HEK293 (cell line): ENCODE measurements around the gene AP2M1.

Experiments
- CTCF ChIA-PET: fragments of 350-600 bp; formaldehyde crosslinking; extraction: SDS; loops from one replicate; lab custom pipeline; 2021; ENCODE audit warnings: antibody characterized with exemption; lab: Yijun Ruan, JAX
- POLR2A ChIA-PET: fragments of 300-600 bp; formaldehyde crosslinking; extraction: SDS; loops from one replicate; lab custom pipeline; 2020; ENCODE audit warnings: antibody characterized with exemption, inconsistent platforms; lab: Yijun Ruan, JAX
- H3K27ac ChIP-seq: fragments of 200-500 bp; sonication (Bioruptor generic); 2 replicates; pipeline ENCODE4 v1.5.1; 2014; ENCODE audit warnings: low read depth, low read length, control low read depth, inconsistent platforms; ENCODE audit errors: extremely low read depth
- H3K36me3 ChIP-seq, 2 experiments: fragments of 200-500 bp in 1 of 2; sonication (Bioruptor generic) in 1 of 2; 1 replicate in 1 of 2; 2 replicates in 1 of 2; pipeline ENCODE4 v1.5.1; 2014 to 2017; ENCODE audit warnings: inconsistent platforms in 2 of 2, low read length in 2 of 2; ENCODE audit not compliant: control insufficient read depth in 2 of 2, insufficient read depth in 1 of 2
- H3K4me1 ChIP-seq: fragments of 200-500 bp; sonication (Bioruptor generic); 2 replicates; pipeline ENCODE4 v1.5.1; 2014; ENCODE audit warnings: mild to moderate bottlenecking, low read length, inconsistent platforms; ENCODE audit not compliant: control insufficient read depth, insufficient read depth
- H3K4me3 ChIP-seq: 2 replicates; pipeline ENCODE4 v1.5.1; 2011; ENCODE audit warnings: low read depth, mild to moderate bottlenecking, control low read depth, low read length, moderate library complexity
- H3K9me3 ChIP-seq: fragments of 200-500 bp; sonication (Bioruptor generic); 2 replicates; pipeline ENCODE4 v1.5.1; 2014; ENCODE audit warnings: low read depth, low read length, inconsistent platforms; ENCODE audit not compliant: control insufficient read depth, insufficient read depth
- GLI4 ChIP-seq: fragments of 450-650 bp; formaldehyde crosslinking; IDR thresholded peaks from 2 replicates; pipeline ENCODE4 v1.5.1; 2016; ENCODE audit warnings: missing biosample characterization, missing genetic modification characterization
- KLF9 ChIP-seq: fragments of 450-650 bp; formaldehyde crosslinking; IDR thresholded peaks from 2 replicates; pipeline ENCODE4 v1.5.1; 2016; ENCODE audit warnings: missing biosample characterization, missing genetic modification characterization, low read depth
- SP3 ChIP-seq: fragments of 450-650 bp; formaldehyde crosslinking; IDR thresholded peaks from 2 replicates; pipeline ENCODE4 v1.5.1; 2016; ENCODE audit warnings: missing biosample characterization, missing genetic modification characterization
- ZBTB17 ChIP-seq: fragments of 450-650 bp; formaldehyde crosslinking; IDR thresholded peaks from 2 replicates; pipeline ENCODE4 v1.5.1; 2016; ENCODE audit warnings: missing biosample characterization, missing genetic modification characterization
- ZBTB20 ChIP-seq: fragments of 450-650 bp; formaldehyde crosslinking; IDR thresholded peaks from 2 replicates; pipeline ENCODE4 v1.5.1; 2016; ENCODE audit warnings: missing biosample characterization, missing genetic modification characterization
- ZNF16 ChIP-seq: fragments of 450-650 bp; formaldehyde crosslinking; IDR thresholded peaks from 2 replicates; pipeline ENCODE4 v1.5.1; 2016; ENCODE audit warnings: low read depth, missing biosample characterization, missing genetic modification characterization
- ZNF175 ChIP-seq: fragments of 450-650 bp; formaldehyde crosslinking; IDR thresholded peaks from 2 replicates; pipeline ENCODE4 v1.5.1; 2016; ENCODE audit warnings: missing biosample characterization, missing genetic modification characterization
- ZNF23 ChIP-seq: fragments of 450-650 bp; formaldehyde crosslinking; IDR thresholded peaks from 2 replicates; pipeline ENCODE4 v1.5.1; 2016; ENCODE audit warnings: missing biosample characterization, missing genetic modification characterization, borderline replicate concordance
- ZNF26 ChIP-seq: fragments of 450-650 bp; formaldehyde crosslinking; IDR thresholded peaks from 2 replicates; pipeline ENCODE4 v1.5.1; 2016; ENCODE audit warnings: missing biosample characterization, missing genetic modification characterization
- ZNF266 ChIP-seq: fragments of 450-650 bp; formaldehyde crosslinking; IDR thresholded peaks from 2 replicates; pipeline ENCODE4 v1.5.1; 2016; ENCODE audit warnings: missing biosample characterization, missing genetic modification characterization, low read depth
- ZNF324 ChIP-seq: fragments of 450-650 bp; formaldehyde crosslinking; IDR thresholded peaks from 2 replicates; pipeline ENCODE4 v1.5.1; 2016; ENCODE audit warnings: missing biosample characterization, missing genetic modification characterization
- ZNF350 ChIP-seq: fragments of 450-650 bp; formaldehyde crosslinking; IDR thresholded peaks from 2 replicates; pipeline ENCODE4 v1.5.0; 2017; ENCODE audit warnings: missing biosample characterization, mild to moderate bottlenecking, missing genetic modification characterization
- ZNF398 ChIP-seq: fragments of 450-650 bp; formaldehyde crosslinking; IDR thresholded peaks from 2 replicates; pipeline ENCODE4 v1.5.1; 2017; ENCODE audit warnings: missing biosample characterization, missing genetic modification characterization
- ZNF433 ChIP-seq: fragments of 450-650 bp; formaldehyde crosslinking; IDR thresholded peaks from 2 replicates; pipeline ENCODE4 v1.5.1; 2016; ENCODE audit warnings: missing biosample characterization, missing genetic modification characterization, low read depth
- ZNF488 ChIP-seq: fragments of 450-650 bp; formaldehyde crosslinking; IDR thresholded peaks from 2 replicates; pipeline ENCODE4 v1.5.1; 2016; ENCODE audit warnings: missing biosample characterization, missing genetic modification characterization
- ZNF548 ChIP-seq: fragments of 450-650 bp; formaldehyde crosslinking; IDR thresholded peaks from 2 replicates; pipeline ENCODE4 v1.5.1; 2016; ENCODE audit warnings: missing biosample characterization, missing genetic modification characterization
- ZNF639 ChIP-seq: fragments of 450-650 bp; formaldehyde crosslinking; IDR thresholded peaks from 2 replicates; pipeline ENCODE4 v1.5.1; 2016; ENCODE audit warnings: missing biosample characterization, missing genetic modification characterization
- ZNF76 ChIP-seq: fragments of 450-650 bp; formaldehyde crosslinking; IDR thresholded peaks from 2 replicates; pipeline ENCODE4; 2016; ENCODE audit warnings: low read depth, missing biosample characterization, missing genetic modification characterization, borderline replicate concordance
- ZNF777 ChIP-seq: fragments of 450-650 bp; formaldehyde crosslinking; IDR thresholded peaks from 2 replicates; pipeline ENCODE4 v1.5.1; 2017; ENCODE audit warnings: missing biosample characterization, missing genetic modification characterization, borderline replicate concordance
- ZNF843 ChIP-seq: fragments of 450-650 bp; formaldehyde crosslinking; IDR thresholded peaks from 2 replicates; pipeline ENCODE4 v1.5.1; 2016; ENCODE audit warnings: missing biosample characterization, missing genetic modification characterization
- ZSCAN16 ChIP-seq: fragments of 450-650 bp; formaldehyde crosslinking; IDR thresholded peaks from 2 replicates; pipeline ENCODE4 v1.5.1; 2016; ENCODE audit warnings: missing biosample characterization, missing genetic modification characterization
- ZSCAN23 ChIP-seq: fragments of 450-650 bp; formaldehyde crosslinking; IDR thresholded peaks from 2 replicates; pipeline ENCODE4 v1.5.1; 2016; ENCODE audit warnings: missing biosample characterization, missing genetic modification characterization
- TF ChIP-seq, protein P1 (sequence below): fragments of 450-650 bp; formaldehyde crosslinking; conservative IDR thresholded peaks from 2 replicates; pipeline ENCODE4 v1.5.1; 2016; ENCODE audit warnings: low read depth, missing biosample characterization, missing genetic modification characterization
- TF ChIP-seq, protein P2 (sequence below): fragments of 450-650 bp; formaldehyde crosslinking; IDR thresholded peaks from 2 replicates; pipeline ENCODE4 v1.5.1; 2016; ENCODE audit warnings: missing biosample characterization, missing genetic modification characterization

The AP2M1 gene

DNA sequence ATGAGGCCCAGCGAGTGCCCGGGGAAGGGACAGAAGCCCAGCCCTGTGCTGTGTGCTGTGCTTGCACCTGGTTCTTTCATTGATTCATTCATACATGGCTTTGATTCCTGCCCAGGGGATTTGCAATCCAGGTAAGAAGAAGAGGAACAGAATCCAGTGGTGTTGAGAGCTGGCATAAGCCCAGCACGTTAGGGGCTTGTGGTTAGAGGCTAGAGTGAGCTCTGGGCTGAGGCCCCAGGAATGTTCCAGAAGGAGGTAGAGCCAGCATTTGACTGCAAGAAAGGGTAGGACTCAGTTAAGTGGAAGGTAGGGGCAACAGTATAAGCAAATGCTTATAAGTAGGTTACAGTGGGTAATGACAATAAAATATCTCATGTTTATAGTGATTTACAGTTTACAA is 57.0 kb downstream of the AP2M1 start (continued):
- TF ChIP-seq, protein P1, sequence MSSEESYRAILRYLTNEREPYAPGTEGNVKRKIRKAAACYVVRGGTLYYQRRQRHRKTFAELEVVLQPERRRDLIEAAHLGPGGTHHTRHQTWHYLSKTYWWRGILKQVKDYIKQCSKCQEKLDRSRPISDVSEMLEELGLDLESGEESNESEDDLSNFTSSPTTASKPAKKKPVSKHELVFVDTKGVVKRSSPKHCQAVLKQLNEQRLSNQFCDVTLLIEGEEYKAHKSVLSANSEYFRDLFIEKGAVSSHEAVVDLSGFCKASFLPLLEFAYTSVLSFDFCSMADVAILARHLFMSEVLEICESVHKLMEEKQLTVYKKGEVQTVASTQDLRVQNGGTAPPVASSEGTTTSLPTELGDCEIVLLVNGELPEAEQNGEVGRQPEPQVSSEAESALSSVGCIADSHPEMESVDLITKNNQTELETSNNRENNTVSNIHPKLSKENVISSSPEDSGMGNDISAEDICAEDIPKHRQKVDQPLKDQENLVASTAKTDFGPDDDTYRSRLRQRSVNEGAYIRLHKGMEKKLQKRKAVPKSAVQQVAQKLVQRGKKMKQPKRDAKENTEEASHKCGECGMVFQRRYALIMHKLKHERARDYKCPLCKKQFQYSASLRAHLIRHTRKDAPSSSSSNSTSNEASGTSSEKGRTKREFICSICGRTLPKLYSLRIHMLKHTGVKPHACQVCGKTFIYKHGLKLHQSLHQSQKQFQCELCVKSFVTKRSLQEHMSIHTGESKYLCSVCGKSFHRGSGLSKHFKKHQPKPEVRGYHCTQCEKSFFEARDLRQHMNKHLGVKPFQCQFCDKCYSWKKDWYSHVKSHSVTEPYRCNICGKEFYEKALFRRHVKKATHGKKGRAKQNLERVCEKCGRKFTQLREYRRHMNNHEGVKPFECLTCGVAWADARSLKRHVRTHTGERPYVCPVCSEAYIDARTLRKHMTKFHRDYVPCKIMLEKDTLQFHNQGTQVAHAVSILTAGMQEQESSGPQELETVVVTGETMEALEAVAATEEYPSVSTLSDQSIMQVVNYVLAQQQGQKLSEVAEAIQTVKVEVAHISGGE (tag by site-specific recombination) = no peak
- TF ChIP-seq ZNF843 (tag by site-specific recombination) (no peak), ZNF777 (no peak), ZNF433 (tag by site-specific recombination) (no peak), ZNF324 (no peak), SP3 (tag by site-specific recombination) (no peak), ZBTB17 (tag by site-specific recombination) (no peak)
- TF ChIP-seq, protein P2, sequence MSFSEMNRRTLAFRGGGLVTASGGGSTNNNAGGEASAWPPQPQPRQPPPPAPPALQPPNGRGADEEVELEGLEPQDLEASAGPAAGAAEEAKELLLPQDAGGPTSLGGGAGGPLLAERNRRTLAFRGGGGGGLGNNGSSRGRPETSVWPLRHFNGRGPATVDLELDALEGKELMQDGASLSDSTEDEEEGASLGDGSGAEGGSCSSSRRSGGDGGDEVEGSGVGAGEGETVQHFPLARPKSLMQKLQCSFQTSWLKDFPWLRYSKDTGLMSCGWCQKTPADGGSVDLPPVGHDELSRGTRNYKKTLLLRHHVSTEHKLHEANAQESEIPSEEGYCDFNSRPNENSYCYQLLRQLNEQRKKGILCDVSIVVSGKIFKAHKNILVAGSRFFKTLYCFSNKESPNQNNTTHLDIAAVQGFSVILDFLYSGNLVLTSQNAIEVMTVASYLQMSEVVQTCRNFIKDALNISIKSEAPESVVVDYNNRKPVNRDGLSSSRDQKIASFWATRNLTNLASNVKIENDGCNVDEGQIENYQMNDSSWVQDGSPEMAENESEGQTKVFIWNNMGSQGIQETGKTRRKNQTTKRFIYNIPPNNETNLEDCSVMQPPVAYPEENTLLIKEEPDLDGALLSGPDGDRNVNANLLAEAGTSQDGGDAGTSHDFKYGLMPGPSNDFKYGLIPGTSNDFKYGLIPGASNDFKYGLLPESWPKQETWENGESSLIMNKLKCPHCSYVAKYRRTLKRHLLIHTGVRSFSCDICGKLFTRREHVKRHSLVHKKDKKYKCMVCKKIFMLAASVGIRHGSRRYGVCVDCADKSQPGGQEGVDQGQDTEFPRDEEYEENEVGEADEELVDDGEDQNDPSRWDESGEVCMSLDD (tag by site-specific recombination) = no peak

- ChIA-PET CTCF (no interaction called here), POLR2A (no interaction called here)
- no peak overlapping the region for H3K4me3 ChIP-seq
- no peaks in the 10 kb centered on the region for H3K9me3 ChIP-seq
- H3K4me1 ChIP-seq = no peaks in the 10 kb centered on the region
- no peak for TF ChIP-seq ZSCAN16 (tag by site-specific recombination)
- TF ChIP-seq KLF9 (tag by site-specific recombination) = no peak
- TF ChIP-seq ZBTB20 = no peak
- TF ChIP-seq ZNF175 (tag by site-specific recombination) = no peak
- no peak for TF ChIP-seq ZNF76
- TF ChIP-seq ZNF433 (tag by site-specific recombination) = no peak
- no peak for TF ChIP-seq ZNF266 (tag by site-specific recombination)
- no peak for TF ChIP-seq ZSCAN23 (tag by site-specific recombination)
- TF ChIP-seq ZNF350 (tag by site-specific recombination) = no peak
- no peak for TF ChIP-seq ZNF488 (tag by site-specific recombination)
- TF ChIP-seq ZNF639 (tag by site-specific recombination) = no peak
- no peak for TF ChIP-seq ZNF16 (tag by site-specific recombination)
- no peak for TF ChIP-seq ZNF26
- TF ChIP-seq ZNF398 (tag by site-specific recombination) = no peak
- TF ChIP-seq ZNF548 (tag by site-specific recombination) = no peak
- no peak for TF ChIP-seq ZNF23 (tag by site-specific recombination)
- no peak for TF ChIP-seq GLI4 (tag by site-specific recombination)
- no peaks in the 10 kb centered on the region for H3K36me3 ChIP-seq
- no peak overlapping the region for H3K27ac ChIP-seq
Observed at GRCh38 chr3:184233127-184233843, 58.6 kb downstream of the AP2M1 start.
